Coronary artery (tissue), 2 donors: ENCODE results near the gene PEX19.

Experiments used
- DNase-seq: peaks from one replicate; pipeline ENCODE4 v3.0.0-alpha.2; 2017; ENCODE audit warnings: low spot score
- H3K27ac ChIP-seq, 2 donors: fragments of 200-600 bp; sonication (generic); one replicate each; pipeline ENCODE4 v1.5.1; 2016 to 2019
- H3K4me3 ChIP-seq: fragments of 200-600 bp; sonication (generic); 2 replicates; pipeline ENCODE4 v1.5.1; 2016; ENCODE audit warnings: mild to moderate bottlenecking, moderate library complexity
- TF ChIP-seq, protein P1 (sequence below): fragments of 200-600 bp; sonication (generic); IDR thresholded peaks from one replicate; pipeline ENCODE4 v1.5.1; 2019; ENCODE audit warnings: antibody characterized with exemption

The PEX19 gene

DNA sequence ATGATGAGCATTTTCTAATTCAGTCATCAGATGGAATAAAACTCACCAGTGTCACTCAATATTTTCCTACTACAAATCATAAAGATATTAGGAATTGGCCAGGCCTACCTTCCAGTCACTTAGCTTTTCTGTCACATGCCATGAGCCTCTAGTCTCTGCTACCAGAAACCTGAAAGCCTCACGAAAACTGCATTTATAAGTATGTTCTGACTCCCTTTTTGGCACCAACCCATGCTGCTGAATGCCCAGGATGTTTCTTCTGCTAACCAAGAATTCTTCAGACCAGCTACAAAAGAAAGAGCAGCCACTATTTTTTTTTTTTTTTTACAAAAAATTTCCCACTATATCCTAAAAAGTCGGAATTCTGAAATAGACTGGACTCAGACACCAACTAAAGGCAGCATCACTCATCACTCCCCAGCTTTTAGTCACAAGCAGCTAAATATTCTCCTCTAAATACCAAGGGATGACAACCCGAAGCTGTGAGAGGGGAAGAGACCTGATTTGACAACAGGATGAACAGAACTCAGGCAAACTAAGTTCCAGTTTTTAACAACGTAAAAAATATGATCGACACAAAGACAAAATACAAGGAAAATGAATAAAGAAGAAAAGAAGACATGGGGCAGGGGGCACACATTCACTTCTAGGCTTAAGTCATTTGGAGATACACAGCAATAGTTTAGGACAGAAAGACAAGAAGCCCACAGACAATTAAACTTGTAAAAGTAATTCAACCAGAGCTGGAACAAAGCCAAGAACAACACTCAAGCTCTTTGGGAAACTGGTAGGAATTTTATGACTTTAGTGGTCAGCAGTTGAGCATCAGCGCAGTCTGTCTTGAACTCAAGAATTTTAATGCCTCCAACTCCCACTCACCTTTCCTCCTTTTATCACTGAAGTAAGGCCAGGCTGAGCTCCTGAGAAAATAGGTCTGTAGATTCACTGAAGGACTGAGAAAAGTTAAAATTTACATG, 24.2 kb downstream of the PEX19 start:
- Histone ChIP-seq H3K4me3 (peak overlapping the region; percentile 99), H3K27ac (peak overlapping the region; percentile 99)
- TF ChIP-seq, protein P1, sequence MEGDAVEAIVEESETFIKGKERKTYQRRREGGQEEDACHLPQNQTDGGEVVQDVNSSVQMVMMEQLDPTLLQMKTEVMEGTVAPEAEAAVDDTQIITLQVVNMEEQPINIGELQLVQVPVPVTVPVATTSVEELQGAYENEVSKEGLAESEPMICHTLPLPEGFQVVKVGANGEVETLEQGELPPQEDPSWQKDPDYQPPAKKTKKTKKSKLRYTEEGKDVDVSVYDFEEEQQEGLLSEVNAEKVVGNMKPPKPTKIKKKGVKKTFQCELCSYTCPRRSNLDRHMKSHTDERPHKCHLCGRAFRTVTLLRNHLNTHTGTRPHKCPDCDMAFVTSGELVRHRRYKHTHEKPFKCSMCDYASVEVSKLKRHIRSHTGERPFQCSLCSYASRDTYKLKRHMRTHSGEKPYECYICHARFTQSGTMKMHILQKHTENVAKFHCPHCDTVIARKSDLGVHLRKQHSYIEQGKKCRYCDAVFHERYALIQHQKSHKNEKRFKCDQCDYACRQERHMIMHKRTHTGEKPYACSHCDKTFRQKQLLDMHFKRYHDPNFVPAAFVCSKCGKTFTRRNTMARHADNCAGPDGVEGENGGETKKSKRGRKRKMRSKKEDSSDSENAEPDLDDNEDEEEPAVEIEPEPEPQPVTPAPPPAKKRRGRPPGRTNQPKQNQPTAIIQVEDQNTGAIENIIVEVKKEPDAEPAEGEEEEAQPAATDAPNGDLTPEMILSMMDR: no peak
- no peak for DNase-seq

DNA sequence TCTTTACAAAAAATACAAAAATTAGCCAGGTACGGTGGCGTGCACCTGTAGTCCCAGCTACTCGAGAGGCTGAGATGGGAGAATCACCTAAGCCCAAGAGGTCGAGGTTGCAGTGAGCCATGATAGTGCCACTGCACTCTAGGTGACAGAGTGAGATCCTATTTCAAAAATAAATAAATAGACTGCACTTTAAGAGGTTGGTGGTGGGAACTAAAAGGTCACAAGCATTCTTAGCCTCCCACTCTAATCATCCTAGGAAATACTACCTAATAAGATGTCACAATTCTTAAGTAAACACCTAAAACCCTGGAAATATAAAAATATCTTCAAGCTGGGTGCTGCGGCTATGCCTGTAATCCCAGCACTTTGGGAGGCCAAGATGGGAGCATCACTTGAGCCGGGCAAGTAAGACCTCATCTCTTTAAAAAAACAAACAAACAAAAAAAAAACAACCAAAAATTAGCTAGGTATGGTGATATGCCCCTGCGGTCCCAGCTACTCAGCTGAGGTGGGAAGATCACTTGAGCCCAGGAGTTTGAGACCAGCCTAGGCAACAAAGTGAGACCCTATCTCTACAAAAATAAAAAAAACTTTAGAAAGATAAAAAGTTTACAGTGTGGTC, 26.6 kb downstream of the PEX19 start:
- Histone ChIP-seq H3K4me3 (no peak overlapping the region), H3K27ac (no peak overlapping the region)
- TF ChIP-seq, protein P1: no peak

DNA sequence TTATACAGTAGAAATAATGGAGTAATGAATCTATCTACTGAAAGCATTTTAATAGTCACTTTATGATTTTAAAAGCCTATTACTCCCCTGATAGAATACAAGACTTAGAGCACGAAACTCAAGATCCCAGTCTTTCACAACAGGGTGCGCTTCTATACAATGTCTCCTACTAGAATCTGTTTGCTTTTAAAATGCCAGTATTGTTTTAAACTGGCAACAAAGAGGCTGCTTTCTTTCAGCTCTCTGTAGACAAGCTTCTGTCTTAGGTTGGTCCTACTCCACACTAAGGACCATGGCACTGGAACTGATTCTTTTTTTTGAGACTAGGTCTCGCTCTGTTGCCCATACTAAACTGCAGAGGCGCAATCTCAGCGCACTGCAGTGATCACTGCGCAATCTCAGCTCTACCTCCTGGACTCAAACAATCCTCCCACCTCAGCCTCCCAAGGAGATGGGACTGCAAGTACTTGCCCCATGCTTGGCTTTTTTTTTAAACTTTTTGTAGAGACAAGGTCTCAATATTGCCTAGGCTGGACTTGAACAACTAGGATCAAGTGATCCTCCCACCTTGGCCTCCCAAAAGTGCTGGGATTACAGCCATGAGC, 27.4 kb downstream of the PEX19 start:
- DNase-seq: no peak
- TF ChIP-seq, protein P1: no peak
- Histone ChIP-seq H3K27ac (no peak overlapping the region), H3K4me3 (no peak overlapping the region)

More for the DNA sequence above, 26.6 kb downstream of the PEX19 start:
- no peak for DNase-seq

DNA sequence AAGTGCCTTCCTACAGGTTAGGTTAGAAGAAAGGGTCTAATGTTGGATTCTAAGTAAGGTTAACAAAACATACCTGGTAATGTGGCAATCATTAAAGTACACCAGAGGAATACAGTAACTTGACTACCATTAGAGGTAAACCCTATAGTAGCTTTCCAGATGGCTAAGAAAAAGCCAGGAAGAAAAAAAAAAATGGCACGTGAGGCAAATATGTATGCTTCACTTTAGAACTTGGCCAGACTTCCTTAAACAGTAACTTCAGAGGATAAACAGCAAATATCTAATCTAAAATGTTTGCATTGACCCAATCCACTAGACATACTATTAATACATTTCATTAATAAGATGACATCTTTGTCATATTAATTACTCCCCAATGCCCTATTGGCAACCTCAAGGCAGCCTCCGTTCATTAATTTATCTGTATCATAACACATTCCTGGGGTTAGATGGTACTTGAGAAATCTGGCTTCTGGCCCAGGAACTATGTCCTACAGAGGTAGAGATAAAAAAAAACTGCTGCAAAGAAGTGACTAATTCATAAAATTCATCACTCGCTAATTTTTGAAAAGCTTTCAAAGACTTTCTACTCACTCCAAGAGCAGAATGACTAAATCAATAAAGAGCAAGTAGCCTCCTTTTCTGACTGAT, 28.4 kb downstream of the PEX19 start:
- Histone ChIP-seq H3K4me3 (no peak overlapping the region), H3K27ac (no peak overlapping the region)
- TF ChIP-seq, protein P1: no peak
- no peak for DNase-seq

DNA sequence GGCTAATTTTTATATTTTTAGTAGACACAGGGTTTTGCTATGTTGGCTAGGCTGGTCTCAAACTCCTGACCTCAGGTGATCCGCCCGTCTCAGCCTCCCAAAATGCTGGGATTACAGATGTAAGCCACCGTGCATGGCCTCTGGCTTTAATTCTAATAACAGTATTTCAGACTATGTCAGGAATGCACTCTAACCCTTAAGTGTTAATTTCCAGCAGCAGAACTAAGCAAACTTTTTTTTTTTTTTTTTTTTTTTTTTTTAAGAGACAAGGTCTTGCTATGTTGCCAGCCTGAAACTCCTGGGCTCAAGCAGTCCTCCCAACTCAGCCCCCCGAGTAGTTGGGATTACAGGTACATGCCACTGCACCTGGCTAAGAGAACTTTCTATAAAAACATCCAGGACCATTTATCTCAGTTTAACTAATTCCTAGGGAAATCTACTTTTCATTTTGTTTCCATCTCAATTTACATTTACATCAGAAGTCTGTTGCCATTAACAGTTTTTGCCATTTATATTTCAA, 29.1 kb downstream of the PEX19 start:
- DNase-seq: no peak
- Histone ChIP-seq H3K4me3 (no peak overlapping the region), H3K27ac (no peak overlapping the region)
- TF ChIP-seq, protein P1: no peak

DNA sequence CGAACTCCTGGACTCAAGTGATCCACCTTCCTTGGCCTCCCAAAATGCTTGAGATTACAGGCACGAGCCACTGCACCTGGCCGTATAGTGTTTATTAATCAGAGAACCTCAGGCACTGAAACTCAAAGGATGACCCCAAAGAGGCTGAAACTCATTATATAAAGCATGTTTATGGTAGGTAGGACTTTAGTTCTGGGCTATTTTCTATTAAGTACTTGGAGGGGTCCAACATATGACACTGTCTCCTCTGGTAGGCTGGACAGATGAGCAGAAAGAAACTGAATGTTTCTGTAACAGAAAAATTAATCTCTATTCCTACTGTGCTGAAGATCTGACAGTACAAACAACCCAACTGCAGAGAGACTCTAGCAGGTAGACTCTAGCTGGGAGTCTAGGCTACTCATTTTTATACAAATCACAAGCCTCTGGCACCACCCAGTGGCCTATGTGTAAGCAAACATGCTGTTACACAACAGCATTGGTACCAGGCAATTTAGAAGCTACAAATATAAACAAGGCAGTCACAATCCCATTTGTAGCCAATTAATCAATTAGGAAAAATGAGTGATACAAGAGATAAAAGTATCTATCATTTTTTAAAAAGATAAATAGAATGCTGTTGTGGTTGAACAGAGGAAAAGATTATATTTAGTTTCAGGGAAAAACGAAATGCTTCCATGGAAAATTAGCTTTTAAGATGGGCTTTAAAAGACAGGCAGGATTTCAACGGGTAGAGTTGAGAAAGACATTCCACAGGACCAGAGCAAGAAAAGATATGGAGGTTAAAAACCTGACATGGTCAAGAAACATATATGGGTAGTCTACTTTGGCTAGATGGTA, 33.0 kb downstream of the PEX19 start:
- no peak for DNase-seq
- TF ChIP-seq, protein P1: peak; percentile 43
- peak overlapping the region in 1 of 2 donors; percentile 24 for H3K27ac ChIP-seq
- no peak overlapping the region for H3K4me3 ChIP-seq
